ENCODE data around the gene JAM3.

DNA sequence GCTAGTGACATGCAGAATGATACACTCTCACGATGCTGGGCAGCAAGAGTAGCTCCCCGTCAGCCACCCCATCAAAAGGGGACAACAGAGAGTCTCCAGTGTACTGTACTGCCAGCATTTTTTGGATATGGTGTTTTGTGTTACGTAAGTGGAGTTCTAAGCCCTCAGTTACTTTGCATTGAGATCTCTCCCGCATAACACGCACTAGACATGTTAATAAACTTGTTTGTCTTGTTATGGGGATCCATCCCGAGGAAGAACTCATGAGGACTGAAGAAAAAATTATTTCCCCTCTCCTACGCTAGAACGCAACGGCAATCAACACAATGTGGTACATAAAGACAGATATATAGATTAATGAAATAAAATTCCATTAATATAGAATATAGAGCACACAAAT is 130.7 kb downstream of the JAM3 start:
- TF ChIP-seq, protein P1, sequence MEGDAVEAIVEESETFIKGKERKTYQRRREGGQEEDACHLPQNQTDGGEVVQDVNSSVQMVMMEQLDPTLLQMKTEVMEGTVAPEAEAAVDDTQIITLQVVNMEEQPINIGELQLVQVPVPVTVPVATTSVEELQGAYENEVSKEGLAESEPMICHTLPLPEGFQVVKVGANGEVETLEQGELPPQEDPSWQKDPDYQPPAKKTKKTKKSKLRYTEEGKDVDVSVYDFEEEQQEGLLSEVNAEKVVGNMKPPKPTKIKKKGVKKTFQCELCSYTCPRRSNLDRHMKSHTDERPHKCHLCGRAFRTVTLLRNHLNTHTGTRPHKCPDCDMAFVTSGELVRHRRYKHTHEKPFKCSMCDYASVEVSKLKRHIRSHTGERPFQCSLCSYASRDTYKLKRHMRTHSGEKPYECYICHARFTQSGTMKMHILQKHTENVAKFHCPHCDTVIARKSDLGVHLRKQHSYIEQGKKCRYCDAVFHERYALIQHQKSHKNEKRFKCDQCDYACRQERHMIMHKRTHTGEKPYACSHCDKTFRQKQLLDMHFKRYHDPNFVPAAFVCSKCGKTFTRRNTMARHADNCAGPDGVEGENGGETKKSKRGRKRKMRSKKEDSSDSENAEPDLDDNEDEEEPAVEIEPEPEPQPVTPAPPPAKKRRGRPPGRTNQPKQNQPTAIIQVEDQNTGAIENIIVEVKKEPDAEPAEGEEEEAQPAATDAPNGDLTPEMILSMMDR (IDR thresholded peaks at IDR 0.05): no peak
- no peak for TF ChIP-seq RCOR1 (IDR thresholded peaks at IDR 0.05; ENCODE audit: low read length)
- TF ChIP-seq RAD21 (IDR thresholded peaks at IDR 0.05; ENCODE audit: low read length): no peak
- no peak for TF ChIP-seq TCF12 (IDR thresholded peaks at IDR 0.05)
- TF ChIP-seq MXI1 (IDR thresholded peaks at IDR 0.05; ENCODE audit: low read depth, low read length): no peak
- no peak for TF ChIP-seq TAF1 (IDR thresholded peaks at IDR 0.05; ENCODE audit: borderline replicate concordance, low read depth, low read length)
- TF ChIP-seq, protein P2, sequence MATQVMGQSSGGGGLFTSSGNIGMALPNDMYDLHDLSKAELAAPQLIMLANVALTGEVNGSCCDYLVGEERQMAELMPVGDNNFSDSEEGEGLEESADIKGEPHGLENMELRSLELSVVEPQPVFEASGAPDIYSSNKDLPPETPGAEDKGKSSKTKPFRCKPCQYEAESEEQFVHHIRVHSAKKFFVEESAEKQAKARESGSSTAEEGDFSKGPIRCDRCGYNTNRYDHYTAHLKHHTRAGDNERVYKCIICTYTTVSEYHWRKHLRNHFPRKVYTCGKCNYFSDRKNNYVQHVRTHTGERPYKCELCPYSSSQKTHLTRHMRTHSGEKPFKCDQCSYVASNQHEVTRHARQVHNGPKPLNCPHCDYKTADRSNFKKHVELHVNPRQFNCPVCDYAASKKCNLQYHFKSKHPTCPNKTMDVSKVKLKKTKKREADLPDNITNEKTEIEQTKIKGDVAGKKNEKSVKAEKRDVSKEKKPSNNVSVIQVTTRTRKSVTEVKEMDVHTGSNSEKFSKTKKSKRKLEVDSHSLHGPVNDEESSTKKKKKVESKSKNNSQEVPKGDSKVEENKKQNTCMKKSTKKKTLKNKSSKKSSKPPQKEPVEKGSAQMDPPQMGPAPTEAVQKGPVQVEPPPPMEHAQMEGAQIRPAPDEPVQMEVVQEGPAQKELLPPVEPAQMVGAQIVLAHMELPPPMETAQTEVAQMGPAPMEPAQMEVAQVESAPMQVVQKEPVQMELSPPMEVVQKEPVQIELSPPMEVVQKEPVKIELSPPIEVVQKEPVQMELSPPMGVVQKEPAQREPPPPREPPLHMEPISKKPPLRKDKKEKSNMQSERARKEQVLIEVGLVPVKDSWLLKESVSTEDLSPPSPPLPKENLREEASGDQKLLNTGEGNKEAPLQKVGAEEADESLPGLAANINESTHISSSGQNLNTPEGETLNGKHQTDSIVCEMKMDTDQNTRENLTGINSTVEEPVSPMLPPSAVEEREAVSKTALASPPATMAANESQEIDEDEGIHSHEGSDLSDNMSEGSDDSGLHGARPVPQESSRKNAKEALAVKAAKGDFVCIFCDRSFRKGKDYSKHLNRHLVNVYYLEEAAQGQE (IDR thresholded peaks at IDR 0.05; ENCODE audit: low read depth, low read length): no peak
- TF ChIP-seq, protein P3, sequence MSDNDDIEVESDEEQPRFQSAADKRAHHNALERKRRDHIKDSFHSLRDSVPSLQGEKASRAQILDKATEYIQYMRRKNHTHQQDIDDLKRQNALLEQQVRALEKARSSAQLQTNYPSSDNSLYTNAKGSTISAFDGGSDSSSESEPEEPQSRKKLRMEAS (IDR thresholded peaks at IDR 0.05; ENCODE audit: low read depth): no peak
- no peak for TF ChIP-seq YY1 (IDR thresholded peaks at IDR 0.05; ENCODE audit: low read depth)
- TF ChIP-seq, protein P4, sequence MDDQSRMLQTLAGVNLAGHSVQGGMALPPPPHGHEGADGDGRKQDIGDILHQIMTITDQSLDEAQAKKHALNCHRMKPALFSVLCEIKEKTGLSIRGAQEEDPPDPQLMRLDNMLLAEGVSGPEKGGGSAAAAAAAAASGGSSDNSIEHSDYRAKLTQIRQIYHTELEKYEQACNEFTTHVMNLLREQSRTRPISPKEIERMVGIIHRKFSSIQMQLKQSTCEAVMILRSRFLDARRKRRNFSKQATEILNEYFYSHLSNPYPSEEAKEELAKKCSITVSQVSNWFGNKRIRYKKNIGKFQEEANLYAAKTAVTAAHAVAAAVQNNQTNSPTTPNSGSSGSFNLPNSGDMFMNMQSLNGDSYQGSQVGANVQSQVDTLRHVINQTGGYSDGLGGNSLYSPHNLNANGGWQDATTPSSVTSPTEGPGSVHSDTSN (IDR thresholded peaks at IDR 0.05): no peak
- no peak for TF ChIP-seq GABPA (IDR thresholded peaks at IDR 0.05; ENCODE audit: low read depth)
